ENCODE results near the gene KNDC1.

- no peak for TF ChIP-seq CTCF (IDR thresholded peaks at IDR 0.05)
- TF ChIP-seq POLR2A (IDR thresholded peaks at IDR 0.05), result no peak
Observed at GRCh38 chr10:133205146-133205545, 45.1 kb downstream of the KNDC1 start.
